GM10248 (cell line): Measurements from ENCODE around the gene THOP1.

ENCODE experiments used
- CTCF ChIA-PET: fragments of 300-600 bp; sonication (Branson Sonifier 250); formaldehyde crosslinking; extraction: SDS; loops from one replicate; lab custom pipeline; 2021; ENCODE audit warnings: antibody characterized with exemption; lab: Yijun Ruan, JAX
- POLR2A ChIA-PET: fragments of 350-650 bp; sonication (Branson Sonifier 250); formaldehyde crosslinking; extraction: SDS; loops from one replicate; lab custom pipeline; 2020; ENCODE audit warnings: antibody characterized with exemption; lab: Yijun Ruan, JAX
- DNase-seq: peaks from one replicate; pipeline ENCODE4 v3.0.0; 2012; ENCODE audit errors: extremely low spot score
- CTCF ChIP-seq: IDR thresholded peaks from 2 replicates; pipeline ENCODE4 v1.5.1; 2012; ENCODE audit warnings: mild to moderate bottlenecking, low read depth; ENCODE audit errors: extremely low read depth, missing control alignments, control extremely low read depth

THOP1 gene

GRCh38 chr19:2845107-2845506 lies 59.8 kb downstream of the THOP1 start:
- ChIA-PET CTCF (interaction anchor here (2.7 kb wide), 1 partner anchor 27 kb away, joined by 6 read pairs; no protein-coding TSS in a partner anchor), POLR2A (no interaction called here)
- TF ChIP-seq CTCF = no peak
- no peak for DNase-seq

GRCh38 chr19:2846180-2846894 lies 61.0 kb downstream of the THOP1 start:
- ChIA-PET CTCF (interaction anchor here (1.3 to 2.7 kb wide), 2 partner anchors 8 to 26 kb away, joined by 3 to 6 read pairs; no protein-coding TSS in a partner anchor), POLR2A (no interaction called here)
- DNase-seq = no peak
- no peak for TF ChIP-seq CTCF

GRCh38 chr19:2847507-2847906 lies 62.2 kb downstream of the THOP1 start:
- no peak for TF ChIP-seq CTCF
- CTCF ChIA-PET = interaction anchor here (1.1 kb wide), 1 partner anchor 20 kb away, joined by 3 read pairs; the partner anchor contains the start of gene ZNF556
- DNase-seq = no peak
- POLR2A ChIA-PET = no interaction called here

- CTCF ChIA-PET = interaction anchor here (1.1 kb wide), 1 partner anchor 18 kb away, joined by 3 read pairs; the partner anchor contains the start of gene ZNF556
- POLR2A ChIA-PET = no interaction called here
- TF ChIP-seq CTCF = no peak
- no peak for DNase-seq
These were observed 63.3 kb downstream of the THOP1 start for GRCh38 chr19:2848616-2849015.

- TF ChIP-seq CTCF = no peak
- ChIA-PET POLR2A (no interaction called here), CTCF (interaction anchor here (1.0 to 1.8 kb wide), 3 partner anchors 9 to 37 kb away, joined by 3 to 4 read pairs (median 3); partner anchors contain the start of gene ZNF555)
- no peak for DNase-seq
These were observed 65.1 kb downstream of the THOP1 start for GRCh38 chr19:2850256-2850925.

- CTCF ChIA-PET = no interaction called here
These were observed 67.3 kb downstream of the THOP1 start for GRCh38 chr19:2852598-2852997.

More at GRCh38 chr19:2852598-2852997, 67.3 kb downstream of the THOP1 start:
- TF ChIP-seq CTCF = no peak
- POLR2A ChIA-PET = no interaction called here
- no peak for DNase-seq
